Transverse colon (tissue), 4 donors: ENCODE measurements around the gene MRGPRE.

Source experiments
- CTCF ChIP-seq, 5 experiments: fragments of 200-600 bp in 3 of 5; fragments of 450-650 bp in 2 of 5; sonication (generic) in 3 of 5; IDR thresholded peaks; 1 replicate in 2 of 5; 2 replicates in 3 of 5; pipeline ENCODE4 v1.5.1; 2016 to 2017; ENCODE audit warnings: antibody characterized with exemption in 5 of 5, inconsistent platforms in 3 of 5, mild to moderate bottlenecking in 2 of 5, moderate library complexity in 1 of 5
- EP300 ChIP-seq: sonication (generic); formaldehyde crosslinking; IDR thresholded peaks from one replicate; pipeline ENCODE4 v1.6.1; 2017; ENCODE audit warnings: antibody characterized with exemption, low read depth
- POLR2A ChIP-seq: fragments of 450-650 bp; IDR thresholded peaks from one replicate; pipeline ENCODE4 v1.6.1; 2016; ENCODE audit warnings: antibody characterized with exemption, mild to moderate bottlenecking, moderate library complexity
- POLR2AphosphoS5 ChIP-seq, 3 donors: sonication (generic); formaldehyde crosslinking; IDR thresholded peaks; one replicate each; pipeline ENCODE4 v1.6.1; 2016; ENCODE audit warnings: antibody characterized with exemption in 3 of 3

- peak; percentile 20 to 46 (median 43) for TF ChIP-seq CTCF (IDR thresholded peaks at IDR 0.05)
- no peak for TF ChIP-seq POLR2A
- TF ChIP-seq POLR2AphosphoS5 (IDR thresholded peaks at IDR 0.05): no peak
- no peak for TF ChIP-seq EP300
Observed at GRCh38 chr11:3195251-3196160, 36.7 kb downstream of the MRGPRE start.
